Measurements from ENCODE around the gene ENG. TPM values are rescaled to one million over a fixed set of nuclear protein-coding genes. Genes with fewer than 3 reads are reported as not detected.
"Not testable (repeated sequence)": the region's sequence is repeated elsewhere in the genome, so short reads cannot be mapped to it uniquely, and the experiment has no call there.

The ENG gene
- total RNA-seq, 1 donor from 2014 or later, result not detected

DNA sequence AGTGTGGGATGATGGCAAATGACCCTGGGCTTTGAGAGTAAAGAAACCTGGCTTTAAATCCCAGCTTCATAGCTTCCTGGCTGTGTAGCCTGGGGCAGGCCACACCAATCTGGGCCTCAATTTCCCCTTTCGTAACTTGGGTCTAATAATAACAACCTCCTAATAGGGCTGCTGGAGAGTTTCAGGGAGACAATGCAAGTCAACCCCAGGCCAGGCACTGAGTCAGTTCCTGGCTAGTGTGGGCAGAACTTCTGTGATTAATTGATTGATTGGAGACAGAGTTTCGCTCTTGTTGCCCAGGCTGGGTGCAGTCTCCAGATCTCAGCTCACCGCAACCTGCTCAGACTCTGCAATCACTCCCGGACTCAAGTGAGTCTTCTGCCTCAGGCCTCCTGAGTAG, 72.7 kb downstream of the ENG start:
- Mint-ChIP-seq H3K9me3 (no peaks in the 10 kb centered on the region), H3K27me3 (ENCODE audit: insufficient read depth, low read depth) (peaks cover 14% of the 10 kb centered on the region), H3K36me3 (no peaks in the 10 kb centered on the region), H3K4me3 (no peak overlapping the region), H3K4me1 (peaks cover 25% of the 10 kb centered on the region), H3K27ac (peak overlapping the region; percentile 2)
- Histone ChIP-seq H3K79me2 (ENCODE audit: low read depth) (peaks cover 9% of the 10 kb centered on the region), H2AFZ (replicated peaks) (no peak overlapping the region), H3K36me3 (no peaks in the 10 kb centered on the region), H4K20me1 (ENCODE audit: low read depth) (peaks cover 8% of the 10 kb centered on the region), H3K27ac (no peak overlapping the region), H3K4me3 (no peak overlapping the region), H3K27me3 (no peaks in the 10 kb centered on the region), H3F3A (ENCODE audit: low read depth) (peaks cover 25% of the 10 kb centered on the region), H3K9me3 (ENCODE audit: low read depth) (no peaks in the 10 kb centered on the region), H3K4me1 (peaks cover 8% of the 10 kb centered on the region), H3K9ac (no peak overlapping the region), H3K4me2 (no peak overlapping the region)
- TF ChIP-seq EZH2 (IDR thresholded peaks at IDR 0.05), result no peak
- no peak for TF ChIP-seq CTCF (IDR thresholded peaks at IDR 0.05)
- no peak for TF ChIP-seq EZH2phosphoT487 (IDR thresholded peaks at IDR 0.05)
- DNase-seq (ENCODE audit: low spot score), result no peak

- H3K4me3 ChIP-seq; H4K20me1 ChIP-seq (ENCODE audit: low read depth); H3K9me3 Mint-ChIP-seq; H3K27ac Mint-ChIP-seq; DNase-seq (ENCODE audit: low spot score); H3K36me3 ChIP-seq; H3K27ac ChIP-seq; H3K36me3 Mint-ChIP-seq; H3K4me3 Mint-ChIP-seq; H3K4me2 ChIP-seq; H3K9me3 ChIP-seq (ENCODE audit: low read depth); H3K9ac ChIP-seq; H3K79me2 ChIP-seq (ENCODE audit: low read depth); H3K27me3 ChIP-seq: not testable (repeated sequence)
- H3K27me3 Mint-ChIP-seq (ENCODE audit: insufficient read depth, low read depth), result peaks cover 14% of the 10 kb centered on the region
- peaks cover 29% of the 10 kb centered on the region for H3K4me1 Mint-ChIP-seq
- Histone ChIP-seq H3K4me1 (peaks cover 12% of the 10 kb centered on the region), H2AFZ (replicated peaks) (peak overlapping the region; percentile 63), H3F3A (ENCODE audit: low read depth) (peaks cover 19% of the 10 kb centered on the region)
These were observed 73.5 kb downstream of the ENG start for GRCh38 chr9:127780909-127781308.

GRCh38 chr9:127780126-127780885, 74.2 kb downstream of the ENG start:
- DNase-seq (ENCODE audit: low spot score), result peak; percentile 41
- Mint-ChIP-seq H3K27me3 (ENCODE audit: insufficient read depth, low read depth) (peaks cover 14% of the 10 kb centered on the region), H3K27ac (peak overlapping the region; percentile 66), H3K4me1 (peaks cover 29% of the 10 kb centered on the region), H3K9me3 (no peaks in the 10 kb centered on the region), H3K4me3 (no peak overlapping the region), H3K36me3 (no peaks in the 10 kb centered on the region)
- Histone ChIP-seq H3K9ac (no peak overlapping the region), H3F3A (ENCODE audit: low read depth) (peaks cover 18% of the 10 kb centered on the region), H3K27me3 (no peaks in the 10 kb centered on the region), H3K4me2 (no peak overlapping the region), H3K9me3 (ENCODE audit: low read depth) (no peaks in the 10 kb centered on the region), H3K4me3 (no peak overlapping the region), H3K4me1 (peaks cover 12% of the 10 kb centered on the region), H3K36me3 (no peaks in the 10 kb centered on the region), H2AFZ (replicated peaks) (peak overlapping the region; percentile 63), H4K20me1 (ENCODE audit: low read depth) (no peaks in the 10 kb centered on the region), H3K79me2 (ENCODE audit: low read depth) (no peaks in the 10 kb centered on the region), H3K27ac (no peak overlapping the region)
- TF ChIP-seq EZH2phosphoT487 (IDR thresholded peaks at IDR 0.05), result no peak
- no peak for TF ChIP-seq CTCF (IDR thresholded peaks at IDR 0.05)
- TF ChIP-seq EZH2 (IDR thresholded peaks at IDR 0.05), result no peak

Data from neural progenitor cell (in vitro differentiated cells).